Adrenal gland (tissue), 5 donors: Measurements from ENCODE around the gene NKX6-2.

ENCODE experiments used
- POLR2A ChIP-seq, 2 donors: fragments of 450-650 bp; IDR thresholded peaks; one replicate each; pipeline ENCODE4 v1.6.1; 2017; ENCODE audit warnings: antibody characterized with exemption in 2 of 2, mild to moderate bottlenecking in 2 of 2, moderate library complexity in 1 of 2
- TF ChIP-seq, protein P1 (sequence below), 6 experiments: fragments of 450-650 bp in 4 of 6; fragments of 200-600 bp in 2 of 6; sonication (generic) in 1 of 6; IDR thresholded peaks; 1 replicate in 5 of 6; 2 replicates in 1 of 6; pipeline versions ENCODE4 v1.5.1 to v1.8.0; 2016 to 2021; ENCODE audit warnings: antibody characterized with exemption in 6 of 6, mild to moderate bottlenecking in 2 of 6, moderate library complexity in 1 of 6
- donor health status: DM: no; HTN: no; CAD: no.

DNA sequence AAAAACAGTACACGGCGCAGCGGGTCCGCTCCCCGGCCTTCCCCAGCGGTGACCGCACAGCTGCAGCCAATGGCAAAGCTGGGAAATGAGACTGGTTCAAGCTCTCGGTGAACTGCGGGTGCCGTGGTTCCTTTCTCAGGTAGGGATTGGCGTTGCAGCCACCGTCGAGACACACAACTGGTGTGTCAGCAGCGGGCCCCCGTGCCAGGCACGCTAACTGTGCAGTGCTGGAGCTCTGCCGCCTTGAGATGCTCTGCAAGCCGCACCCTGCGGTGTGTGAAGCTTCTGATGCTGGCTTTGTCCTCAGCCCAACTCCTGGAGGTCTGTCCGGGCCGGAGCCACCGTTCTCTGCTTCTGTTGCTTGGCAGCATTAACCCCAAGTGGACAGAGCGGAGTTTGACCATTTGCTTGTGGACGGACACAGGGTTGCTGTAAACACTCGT, 20.6 kb upstream of the NKX6-2 start:
- TF ChIP-seq, protein P1, sequence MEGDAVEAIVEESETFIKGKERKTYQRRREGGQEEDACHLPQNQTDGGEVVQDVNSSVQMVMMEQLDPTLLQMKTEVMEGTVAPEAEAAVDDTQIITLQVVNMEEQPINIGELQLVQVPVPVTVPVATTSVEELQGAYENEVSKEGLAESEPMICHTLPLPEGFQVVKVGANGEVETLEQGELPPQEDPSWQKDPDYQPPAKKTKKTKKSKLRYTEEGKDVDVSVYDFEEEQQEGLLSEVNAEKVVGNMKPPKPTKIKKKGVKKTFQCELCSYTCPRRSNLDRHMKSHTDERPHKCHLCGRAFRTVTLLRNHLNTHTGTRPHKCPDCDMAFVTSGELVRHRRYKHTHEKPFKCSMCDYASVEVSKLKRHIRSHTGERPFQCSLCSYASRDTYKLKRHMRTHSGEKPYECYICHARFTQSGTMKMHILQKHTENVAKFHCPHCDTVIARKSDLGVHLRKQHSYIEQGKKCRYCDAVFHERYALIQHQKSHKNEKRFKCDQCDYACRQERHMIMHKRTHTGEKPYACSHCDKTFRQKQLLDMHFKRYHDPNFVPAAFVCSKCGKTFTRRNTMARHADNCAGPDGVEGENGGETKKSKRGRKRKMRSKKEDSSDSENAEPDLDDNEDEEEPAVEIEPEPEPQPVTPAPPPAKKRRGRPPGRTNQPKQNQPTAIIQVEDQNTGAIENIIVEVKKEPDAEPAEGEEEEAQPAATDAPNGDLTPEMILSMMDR (IDR thresholded peaks at IDR 0.05) = no peak
- no peak for TF ChIP-seq POLR2A (IDR thresholded peaks at IDR 0.05)
